HG03064 (cell line): Measurements from ENCODE around the gene COLQ.
"Not testable (repeated sequence)": the region's sequence is repeated elsewhere in the genome, so short reads cannot be mapped to it uniquely, and the experiment has no call there.

ENCODE experiments used
- ATAC-seq: cut with Tn5 transposase; IDR thresholded peaks from one replicate; pipeline ENCODE4 v1.9.1; 2021; ENCODE audit warnings: low read depth; ENCODE audit not compliant: unreplicated experiment

COLQ gene

DNA sequence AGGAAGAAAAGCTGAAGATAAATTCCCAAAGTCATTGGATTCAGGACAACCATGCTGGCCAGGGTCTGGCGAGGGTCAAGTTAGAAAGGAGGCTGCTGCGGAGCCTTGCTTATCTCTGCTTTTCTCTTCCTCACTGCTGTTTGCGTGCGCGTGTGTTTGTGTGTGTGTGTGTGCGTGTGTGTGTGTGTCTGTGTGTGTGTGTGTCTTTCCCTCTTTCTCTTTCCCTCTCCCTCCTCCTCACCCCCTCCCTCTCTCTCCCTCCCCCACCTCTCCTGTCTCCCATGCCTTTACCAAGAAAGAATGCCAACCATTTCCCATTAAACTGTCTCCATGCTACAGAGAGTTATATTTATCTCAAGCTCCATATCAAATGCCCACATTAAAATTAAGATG, at the start of gene COLQ:
TSS of gene COLQ (minus strand) at position 134 of the 393 bp plus-strand sequence. CDS start at position 53, 81 bp downstream.
- no peak for ATAC-seq

DNA sequence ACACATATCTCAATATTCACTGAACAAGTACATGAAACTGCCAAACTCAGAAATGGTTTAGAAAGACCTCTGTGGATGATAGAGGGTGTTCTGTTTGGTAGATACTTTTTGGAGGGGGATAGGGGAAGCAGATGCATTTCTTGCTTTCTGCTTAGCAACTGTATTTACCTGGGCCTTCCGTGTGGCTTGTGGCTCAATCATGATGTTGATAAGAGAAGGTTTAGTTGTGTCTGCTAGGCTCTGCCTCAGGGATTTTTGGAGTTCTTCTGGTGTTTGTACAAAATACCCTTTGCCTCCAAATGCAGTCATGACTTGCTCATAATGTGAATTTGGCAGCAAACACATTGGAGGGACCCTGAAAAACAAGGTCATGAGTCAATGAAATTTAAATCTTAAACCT, 41.7 kb upstream of the COLQ start:
- ATAC-seq: no peak

DNA sequence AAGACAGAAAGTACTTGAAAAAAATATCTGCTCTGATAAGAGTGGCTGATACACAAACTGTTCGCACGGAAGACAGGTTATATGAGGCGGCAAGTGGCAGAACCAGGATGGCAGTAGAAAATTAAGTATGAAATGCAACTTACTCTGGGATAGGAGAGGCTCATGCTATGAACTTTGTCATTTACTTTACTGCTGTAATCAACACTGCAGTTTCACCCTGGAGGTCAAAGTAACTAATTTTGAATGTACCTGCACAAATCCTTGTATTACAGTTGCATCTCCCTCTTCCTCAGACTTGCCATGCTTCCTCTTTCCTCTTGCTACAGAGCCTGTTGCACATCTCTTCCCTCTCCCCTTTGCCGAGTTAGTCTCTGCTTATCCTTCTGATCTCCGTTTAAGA, 41.1 kb upstream of the COLQ start:
- ATAC-seq: no peak

DNA sequence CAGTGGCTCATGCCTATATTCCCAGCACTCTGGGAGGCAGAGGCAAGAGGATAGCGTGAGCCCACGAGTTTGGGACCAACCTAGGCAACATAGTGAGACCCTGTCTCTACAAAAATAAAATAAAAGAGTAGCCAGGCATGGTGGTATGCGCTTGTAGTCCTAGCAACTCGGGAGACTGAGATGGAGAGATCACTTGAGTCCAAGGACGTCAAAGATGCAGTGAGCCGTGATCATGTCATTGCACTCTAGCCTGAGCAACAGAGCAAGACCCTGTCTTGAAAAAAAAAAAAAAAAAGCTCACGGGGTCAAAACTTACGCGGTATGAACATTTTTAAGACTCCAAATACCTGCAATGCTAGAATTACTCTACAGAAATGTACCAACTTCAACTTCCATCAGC, 37.1 kb upstream of the COLQ start:
- no peak for ATAC-seq

GRCh38 chr3:15557511-15557946, 36.0 kb upstream of the COLQ start:
- ATAC-seq: peak; percentile 53

DNA sequence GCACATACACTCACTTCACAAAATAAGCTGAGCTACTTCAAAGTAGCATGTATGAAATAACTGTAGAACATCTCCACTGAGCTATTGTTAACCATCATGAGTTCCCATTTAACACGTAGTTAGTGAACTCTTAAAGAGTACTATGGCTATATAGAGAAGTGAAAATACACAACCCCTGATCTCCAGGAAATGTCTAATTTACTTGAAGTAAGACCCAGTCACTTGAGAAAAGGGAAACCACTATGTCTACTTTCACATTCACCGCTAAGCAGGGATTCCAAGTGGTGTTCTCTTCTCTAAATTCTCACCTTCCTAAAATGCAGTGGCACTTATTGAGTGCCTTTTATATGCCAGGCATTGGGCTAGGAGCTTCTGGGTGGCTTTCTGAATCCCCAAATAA, 35.0 kb upstream of the COLQ start:
- peak; percentile 79 for ATAC-seq

- no peak for ATAC-seq
Measured at GRCh38 chr3:15553749-15554148, 32.2 kb upstream of the COLQ start.

DNA sequence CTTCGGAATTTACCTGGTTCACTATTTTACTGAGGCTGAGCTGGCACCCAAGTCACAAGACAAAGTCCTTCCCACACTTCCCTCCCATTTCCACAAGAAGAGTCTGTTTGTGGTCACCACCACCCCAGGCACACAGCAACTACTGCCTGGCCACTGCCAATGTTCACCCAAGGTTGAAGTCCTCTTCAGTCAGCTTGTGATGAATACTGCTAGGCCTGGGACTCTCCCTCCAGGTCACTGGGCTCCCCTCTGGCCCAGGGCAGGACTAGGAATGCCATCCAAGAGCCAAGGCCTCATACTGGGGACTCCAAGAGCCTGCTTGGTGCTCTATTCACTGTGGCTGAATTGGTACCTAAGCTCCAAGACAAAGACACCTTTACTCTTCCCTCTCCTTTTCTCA, 30.4 kb upstream of the COLQ start:
- no peak for ATAC-seq

DNA sequence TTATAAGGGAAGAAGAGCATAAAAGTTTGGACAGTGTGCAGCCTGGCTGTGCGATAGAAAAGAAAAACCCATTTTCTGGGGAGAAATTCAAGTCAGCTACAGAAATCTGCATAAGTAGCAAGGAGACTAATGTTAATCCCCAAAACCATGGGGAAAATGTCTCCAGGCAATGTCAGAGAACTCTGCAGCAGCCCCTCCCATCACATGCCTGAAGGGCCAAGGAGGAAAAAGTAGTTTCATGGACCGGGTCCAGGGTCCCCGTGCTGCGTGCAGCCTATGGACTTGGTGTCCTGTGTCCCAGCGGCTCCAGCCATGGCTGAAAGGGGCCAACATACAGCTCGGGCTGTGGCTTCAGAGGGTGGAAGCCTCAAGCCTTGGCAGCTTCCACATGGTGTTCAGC, 28.3 kb upstream of the COLQ start:
- ATAC-seq: no peak

GRCh38 chr3:15542614-15543013, 21.1 kb upstream of the COLQ start:
- no peak for ATAC-seq

GRCh38 chr3:15541371-15541770, 19.9 kb upstream of the COLQ start:
- no peak for ATAC-seq

GRCh38 chr3:15539066-15539465, 17.6 kb upstream of the COLQ start:
- no peak for ATAC-seq

GRCh38 chr3:15538345-15538744, 16.8 kb upstream of the COLQ start:
- no peak for ATAC-seq

DNA sequence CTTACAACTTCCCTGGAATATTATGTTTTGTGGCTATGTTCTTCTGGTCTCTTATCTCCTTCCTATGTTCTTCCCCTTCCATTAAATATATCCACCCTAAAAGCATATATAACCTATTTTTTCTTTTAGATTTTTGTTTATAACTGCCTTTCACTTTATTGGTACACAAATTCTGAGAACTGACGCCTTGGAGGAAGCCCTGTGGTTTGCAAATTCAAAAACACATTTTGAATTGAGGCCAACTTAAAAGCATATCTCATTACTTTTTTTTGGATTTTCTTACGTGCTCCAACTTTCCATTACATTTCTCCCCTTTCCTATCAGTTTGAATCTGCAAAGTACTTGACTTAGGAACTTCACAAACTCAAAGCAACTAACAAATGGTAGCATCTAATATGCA, 15.3 kb upstream of the COLQ start:
- ATAC-seq: no peak

- ATAC-seq: no peak
Measured at GRCh38 chr3:15535732-15536131, 14.2 kb upstream of the COLQ start.

GRCh38 chr3:15532614-15533013, 11.1 kb upstream of the COLQ start:
- ATAC-seq: not testable (repeated sequence)

DNA sequence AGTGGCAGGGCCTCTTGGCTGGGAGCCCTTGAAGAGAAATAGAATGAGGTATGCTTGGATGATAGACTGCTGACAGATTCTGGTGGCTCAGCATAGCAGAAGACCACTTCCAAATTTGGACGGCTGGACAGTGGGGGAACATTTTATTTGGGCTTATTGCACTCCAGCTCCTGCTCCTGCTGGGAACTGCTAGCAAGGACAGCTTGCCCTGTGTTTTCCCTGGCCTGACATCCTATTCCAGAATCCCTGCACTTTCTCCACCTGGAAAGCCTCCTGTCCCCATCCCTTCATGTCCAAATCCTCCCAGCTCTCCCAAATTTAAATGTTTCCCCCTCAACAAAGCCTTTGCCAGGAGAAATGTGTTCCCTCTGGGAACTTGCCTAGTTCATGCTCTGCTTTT, 9.8 kb upstream of the COLQ start:
- ATAC-seq: no peak

DNA sequence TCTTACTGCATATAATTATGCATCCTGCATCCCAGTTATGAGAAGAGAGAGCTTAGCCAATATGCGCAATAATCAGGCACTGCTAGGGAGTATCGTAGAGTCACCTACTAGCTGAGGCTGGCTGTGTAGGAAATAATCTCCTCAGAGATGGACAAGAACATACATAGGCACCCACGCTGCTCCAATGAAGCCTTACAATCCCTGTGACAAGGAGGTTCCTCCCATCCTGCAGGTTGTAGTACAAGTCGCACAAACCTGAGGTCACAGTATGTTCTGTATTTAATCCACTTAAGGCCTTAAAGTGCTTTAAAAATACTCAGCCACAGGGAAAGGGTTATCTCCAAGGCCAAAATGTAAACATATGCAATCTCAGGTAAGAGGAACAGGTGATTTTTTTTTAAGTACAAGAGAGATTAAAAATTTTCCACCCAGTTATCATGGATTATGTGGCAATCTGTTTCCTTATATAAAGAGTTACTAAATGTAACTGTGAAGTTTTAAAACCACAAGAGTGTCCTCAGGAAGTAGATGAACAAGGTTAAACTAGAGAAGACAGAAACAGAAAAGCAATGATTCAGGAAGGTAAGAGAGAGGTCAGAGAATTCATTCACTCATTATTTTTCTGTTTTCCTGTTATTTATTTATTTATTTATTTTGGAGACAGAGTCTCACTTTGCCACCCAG, 7.5 kb upstream of the COLQ start:
- no peak for ATAC-seq

DNA sequence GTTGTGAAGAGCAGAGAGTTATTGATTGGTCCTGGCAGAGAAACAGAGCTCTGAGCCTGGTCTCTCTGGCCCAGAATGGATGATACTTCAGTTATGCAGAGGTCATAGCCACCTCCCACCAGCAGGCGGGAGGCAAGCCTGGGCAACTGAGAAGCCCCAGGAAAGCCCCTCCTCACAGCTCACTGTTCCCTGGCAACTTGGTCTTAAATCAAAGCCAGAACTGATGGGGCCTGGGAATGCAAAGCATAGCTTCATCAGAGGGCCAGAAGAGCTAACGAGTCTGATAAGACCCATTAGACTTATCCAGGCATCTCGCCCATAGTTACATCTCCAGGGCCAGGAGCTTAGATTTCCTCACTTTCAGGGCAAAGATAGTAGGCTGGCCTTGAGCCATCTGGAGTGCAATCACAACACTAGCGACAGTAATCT, 5.5 kb upstream of the COLQ start:
- no peak for ATAC-seq

GRCh38 chr3:15525790-15526189, 4.3 kb upstream of the COLQ start:
- no peak for ATAC-seq

GRCh38 chr3:15523660-15524417, 2.3 kb upstream of the COLQ start:
- ATAC-seq: no peak

GRCh38 chr3:15522016-15522415, 510 bp upstream of the COLQ start:
- no peak for ATAC-seq
